K562 (cell line): ENCODE results near the gene ADCYAP1.

Experiments used
- ATF3 ChIP-seq, 2 experiments: fragments of 450-650 bp in 1 of 2; sonication (generic) in 1 of 2; formaldehyde crosslinking in 1 of 2; IDR thresholded peaks in 1 of 2; conservative IDR thresholded peaks in 1 of 2; 2 replicates each; pipeline versions ENCODE4 v1.6.1 to v1.8.1; 2016 to 2023; ENCODE audit warnings: mild to moderate bottlenecking in 2 of 2, moderate library complexity in 2 of 2, inconsistent platforms in 1 of 2, missing genetic modification reagents in 1 of 2
- CEBPB ChIP-seq: fragments of 450-650 bp; IDR thresholded peaks from 2 replicates; pipeline ENCODE4 v1.6.1; 2016; ENCODE audit warnings: missing genetic modification characterization, missing compliant biosample characterization
- CREB1 ChIP-seq, 2 experiments: sonication (generic) in 1 of 2; formaldehyde crosslinking in 1 of 2; IDR thresholded peaks; 2 replicates each; pipeline versions ENCODE4 v1.6.1 to v1.8.0; 2012 to 2022; ENCODE audit warnings: inconsistent platforms in 1 of 2, mild to moderate bottlenecking in 1 of 2, missing genetic modification reagents in 1 of 2, moderate library complexity in 1 of 2
- GABPB2 ChIP-seq: fragments of 250-450 bp; sonication (Bioruptor Pico); conservative IDR thresholded peaks from 2 replicates; pipeline ENCODE4 v1.5.1; 2021; ENCODE audit warnings: mild to moderate bottlenecking
- KDM5B ChIP-seq: fragments of 200-600 bp; sonication (generic); IDR thresholded peaks from 2 replicates; pipeline ENCODE4 v1.6.1; 2012; ENCODE audit warnings: low read depth, mild to moderate bottlenecking, moderate library complexity, low read length, control low read depth, inconsistent platforms; ENCODE audit not compliant: insufficient replicate concordance
- NBN ChIP-seq: fragments of 450-650 bp; IDR thresholded peaks from 2 replicates; pipeline ENCODE4 v1.6.1; 2016; ENCODE audit warnings: low read depth, mild to moderate bottlenecking
- NFATC3 ChIP-seq: fragments of 450-650 bp; IDR thresholded peaks from 2 replicates; pipeline ENCODE4 v1.6.1; 2017; ENCODE audit warnings: mild to moderate bottlenecking
- RBM34 ChIP-seq: fragments of 200-400 bp; formaldehyde crosslinking; IDR thresholded peaks from 2 replicates; pipeline ENCODE4 v1.6.1; 2018; ENCODE audit warnings: low read length, borderline replicate concordance; ENCODE audit not compliant: insufficient read depth
- THAP7 ChIP-seq: fragments of 250-450 bp; sonication (Bioruptor Pico); IDR thresholded peaks from 2 replicates; pipeline ENCODE4 v1.5.0; 2021
- ZBTB17 ChIP-seq: fragments of 450-650 bp; formaldehyde crosslinking; IDR thresholded peaks from 2 replicates; pipeline ENCODE4 v1.4.0; 2020; ENCODE audit warnings: mild to moderate bottlenecking
- ZNF174 ChIP-seq: fragments of 250-450 bp; sonication (Bioruptor Pico); IDR thresholded peaks from 2 replicates; pipeline ENCODE4 v1.4.0; 2020; ENCODE audit warnings: mild to moderate bottlenecking

DNA sequence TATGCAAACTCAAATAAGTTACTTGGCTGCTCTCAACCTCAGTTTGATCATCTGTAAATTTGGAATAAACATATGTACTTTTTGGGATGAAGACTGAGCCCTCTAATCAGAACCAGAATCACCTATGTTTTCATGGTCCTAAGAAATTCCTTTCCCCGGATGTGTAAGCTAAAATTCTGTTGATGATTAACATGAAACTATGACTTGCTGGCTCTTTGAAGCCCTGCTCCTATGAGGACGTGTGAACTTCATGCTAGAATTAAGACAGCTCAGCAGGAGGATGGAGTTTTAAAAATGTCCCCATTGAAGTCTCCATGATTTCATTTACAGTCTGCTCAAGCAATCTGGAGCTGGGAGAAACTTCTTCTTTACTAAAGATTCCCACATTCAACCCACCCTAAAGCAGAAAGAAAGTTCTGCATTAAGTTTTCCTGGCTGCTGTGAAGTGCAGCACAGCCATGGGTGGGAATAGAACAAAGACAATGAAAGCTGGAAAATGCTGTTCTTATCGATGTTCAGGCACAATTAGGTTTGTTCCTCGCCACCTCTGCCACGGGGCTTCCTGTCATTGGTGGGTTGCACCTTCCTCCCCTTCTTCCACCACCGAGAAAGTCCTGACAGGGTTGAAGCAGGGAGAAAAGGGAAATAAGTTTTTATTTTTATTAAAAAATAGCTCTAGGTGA is 50.9 kb downstream of the ADCYAP1 start:
- no peak for TF ChIP-seq ATF3 (IDR thresholded peaks at IDR 0.05)
- TF ChIP-seq ATF3 (CRISPR knock-in tag; conservative IDR thresholded peaks at IDR 0.05) = no peak
- no peak for TF ChIP-seq NFATC3
- no peak for TF ChIP-seq RBM34
- no peak for TF ChIP-seq ZNF174 (CRISPR knock-in tag)
- no peak for TF ChIP-seq GABPB2
- no peak for TF ChIP-seq NBN
- no peak for TF ChIP-seq THAP7 (CRISPR knock-in tag)
- no peak for TF ChIP-seq CEBPB (tag)
- TF ChIP-seq CREB1 (IDR thresholded peaks at IDR 0.05) = no peak
- no peak for TF ChIP-seq CREB1 (CRISPR knock-in tag; IDR thresholded peaks at IDR 0.05)
- no peak for TF ChIP-seq ZBTB17 (CRISPR knock-in tag)
- TF ChIP-seq KDM5B = no peak
